ENCODE results near the gene RNFT2. TPM values are rescaled to one million over a fixed set of nuclear protein-coding genes. Genes with fewer than 3 reads are reported as not detected.
"Not testable (repeated sequence)": the region's sequence is repeated elsewhere in the genome, so short reads cannot be mapped to it uniquely, and the experiment has no call there.

RNFT2 gene
- total RNA-seq, 3 donors from 2014 or later: 7.4 to 10.5 (median 8.3) TPM

- Mint-ChIP-seq H3K4me1 (ENCODE audit: low read depth) (no peaks in the 10 kb centered on the region), H3K9me3 (no peaks in the 10 kb centered on the region), H3K36me3 (ENCODE audit: insufficient read depth) (peaks cover 22% of the 10 kb centered on the region), H3K4me3 (no peak overlapping the region), H3K27me3 (ENCODE audit: low read depth) (no peaks in the 10 kb centered on the region)
- DNase-seq (no peak), ATAC-seq (no peak)
Measured at GRCh38 chr12:116780942-116781341, 42.8 kb downstream of the RNFT2 start.

- ATAC-seq: no peak
- no peaks in the 10 kb centered on the region for H3K27me3 Mint-ChIP-seq (ENCODE audit: low read depth)
- peaks cover 29% of the 10 kb centered on the region for H3K36me3 Mint-ChIP-seq (ENCODE audit: insufficient read depth)
- no peak for DNase-seq
- H3K4me1 Mint-ChIP-seq (ENCODE audit: low read depth): no peaks in the 10 kb centered on the region
- H3K9me3 Mint-ChIP-seq: no peaks in the 10 kb centered on the region
- no peak overlapping the region for H3K4me3 Mint-ChIP-seq
Measured at GRCh38 chr12:116783525-116784237, 45.6 kb downstream of the RNFT2 start.

- ATAC-seq: no peak
- DNase-seq: no peak
- no peaks in the 10 kb centered on the region for H3K4me1 Mint-ChIP-seq (ENCODE audit: low read depth)
- H3K4me3 Mint-ChIP-seq: no peak overlapping the region
- H3K36me3 Mint-ChIP-seq (ENCODE audit: insufficient read depth): peaks cover 29% of the 10 kb centered on the region
- H3K27me3 Mint-ChIP-seq (ENCODE audit: low read depth): no peaks in the 10 kb centered on the region
- no peaks in the 10 kb centered on the region for H3K9me3 Mint-ChIP-seq
Measured at GRCh38 chr12:116784238-116784612, 46.1 kb downstream of the RNFT2 start.

GRCh38 chr12:116789562-116789961 is 51.4 kb downstream of the RNFT2 start:
- H3K36me3 Mint-ChIP-seq (ENCODE audit: insufficient read depth): peaks cover 13% of the 10 kb centered on the region
- DNase-seq; H3K9me3 Mint-ChIP-seq; H3K27me3 Mint-ChIP-seq (ENCODE audit: low read depth); H3K4me1 Mint-ChIP-seq (ENCODE audit: low read depth); H3K4me3 Mint-ChIP-seq; ATAC-seq: not testable (repeated sequence)

GRCh38 chr12:116790066-116790465 is 52.0 kb downstream of the RNFT2 start:
- Mint-ChIP-seq H3K4me3 (no peak overlapping the region), H3K27me3 (ENCODE audit: low read depth) (no peaks in the 10 kb centered on the region), H3K36me3 (ENCODE audit: insufficient read depth) (peaks cover 9% of the 10 kb centered on the region), H3K9me3 (no peaks in the 10 kb centered on the region), H3K4me1 (ENCODE audit: low read depth) (no peaks in the 10 kb centered on the region)
- DNase-seq: no peak
- no peak for ATAC-seq

GRCh38 chr12:116792403-116792802 is 54.3 kb downstream of the RNFT2 start:
- Mint-ChIP-seq H3K9me3 (no peaks in the 10 kb centered on the region), H3K36me3 (ENCODE audit: insufficient read depth) (no peaks in the 10 kb centered on the region), H3K4me1 (ENCODE audit: low read depth) (no peaks in the 10 kb centered on the region), H3K4me3 (no peak overlapping the region), H3K27me3 (ENCODE audit: low read depth) (no peaks in the 10 kb centered on the region)
- no peak for ATAC-seq
- no peak for DNase-seq

GRCh38 chr12:116794725-116795124 is 56.6 kb downstream of the RNFT2 start:
- no peak for ATAC-seq
- Mint-ChIP-seq H3K9me3 (peaks cover 12% of the 10 kb centered on the region), H3K27me3 (ENCODE audit: low read depth) (no peaks in the 10 kb centered on the region), H3K4me3 (no peak overlapping the region), H3K36me3 (ENCODE audit: insufficient read depth) (peaks cover 8% of the 10 kb centered on the region), H3K4me1 (ENCODE audit: low read depth) (no peaks in the 10 kb centered on the region)
- DNase-seq: no peak

- peaks cover 17% of the 10 kb centered on the region for H3K9me3 Mint-ChIP-seq
- ATAC-seq (no peak), DNase-seq (no peak)
- no peaks in the 10 kb centered on the region for H3K27me3 Mint-ChIP-seq (ENCODE audit: low read depth)
- no peak overlapping the region for H3K4me3 Mint-ChIP-seq
- H3K4me1 Mint-ChIP-seq (ENCODE audit: low read depth): no peaks in the 10 kb centered on the region
- peaks cover 8% of the 10 kb centered on the region for H3K36me3 Mint-ChIP-seq (ENCODE audit: insufficient read depth)
Measured at GRCh38 chr12:116797885-116798284, 59.8 kb downstream of the RNFT2 start.

- no peak for ATAC-seq
- Mint-ChIP-seq H3K9me3 (peaks cover 17% of the 10 kb centered on the region), H3K4me1 (ENCODE audit: low read depth) (no peaks in the 10 kb centered on the region), H3K27me3 (ENCODE audit: low read depth) (no peaks in the 10 kb centered on the region), H3K36me3 (ENCODE audit: insufficient read depth) (peaks cover 8% of the 10 kb centered on the region), H3K4me3 (no peak overlapping the region)
- no peak for DNase-seq
Measured at GRCh38 chr12:116798719-116799118, 60.6 kb downstream of the RNFT2 start.

GRCh38 chr12:116799955-116800354 is 61.8 kb downstream of the RNFT2 start:
- no peak overlapping the region for H3K4me3 Mint-ChIP-seq
- no peaks in the 10 kb centered on the region for H3K27me3 Mint-ChIP-seq (ENCODE audit: low read depth)
- DNase-seq (no peak), ATAC-seq (no peak)
- no peaks in the 10 kb centered on the region for H3K4me1 Mint-ChIP-seq (ENCODE audit: low read depth)
- peaks cover 17% of the 10 kb centered on the region for H3K9me3 Mint-ChIP-seq
- H3K36me3 Mint-ChIP-seq (ENCODE audit: insufficient read depth): peaks cover 8% of the 10 kb centered on the region

- no peak for ATAC-seq
- Mint-ChIP-seq H3K9me3 (peaks cover 17% of the 10 kb centered on the region), H3K4me3 (no peak overlapping the region)
Measured at GRCh38 chr12:116800918-116801317, 62.8 kb downstream of the RNFT2 start.

GRCh38 chr12:116802018-116802417 is 63.9 kb downstream of the RNFT2 start:
- H3K4me1 Mint-ChIP-seq (ENCODE audit: low read depth): no peaks in the 10 kb centered on the region
- H3K9me3 Mint-ChIP-seq: peaks cover 17% of the 10 kb centered on the region
- no peaks in the 10 kb centered on the region for H3K27me3 Mint-ChIP-seq (ENCODE audit: low read depth)
- no peak overlapping the region for H3K4me3 Mint-ChIP-seq
- H3K36me3 Mint-ChIP-seq (ENCODE audit: insufficient read depth): peaks cover 8% of the 10 kb centered on the region
- no peak for DNase-seq
- ATAC-seq: no peak

More at GRCh38 chr12:116800918-116801317, 62.8 kb downstream of the RNFT2 start:
- no peak for DNase-seq
- peaks cover 8% of the 10 kb centered on the region for H3K36me3 Mint-ChIP-seq (ENCODE audit: insufficient read depth)
- H3K4me1 Mint-ChIP-seq (ENCODE audit: low read depth): no peaks in the 10 kb centered on the region
- no peaks in the 10 kb centered on the region for H3K27me3 Mint-ChIP-seq (ENCODE audit: low read depth)

- ATAC-seq (no peak), DNase-seq (no peak)
- H3K4me3 Mint-ChIP-seq: no peak overlapping the region
- peaks cover 3% of the 10 kb centered on the region for H3K36me3 Mint-ChIP-seq (ENCODE audit: insufficient read depth)
- H3K4me1 Mint-ChIP-seq (ENCODE audit: low read depth): no peaks in the 10 kb centered on the region
- H3K9me3 Mint-ChIP-seq: peaks cover 17% of the 10 kb centered on the region
- H3K27me3 Mint-ChIP-seq (ENCODE audit: low read depth): no peaks in the 10 kb centered on the region
Measured at GRCh38 chr12:116803013-116803736, 65.1 kb downstream of the RNFT2 start.

- H3K27me3 Mint-ChIP-seq (ENCODE audit: low read depth): no peaks in the 10 kb centered on the region
- peaks cover 2% of the 10 kb centered on the region for H3K36me3 Mint-ChIP-seq (ENCODE audit: insufficient read depth)
- DNase-seq (no peak), ATAC-seq (no peak)
- no peaks in the 10 kb centered on the region for H3K4me1 Mint-ChIP-seq (ENCODE audit: low read depth)
- no peak overlapping the region for H3K4me3 Mint-ChIP-seq
- H3K9me3 Mint-ChIP-seq: peaks cover 12% of the 10 kb centered on the region
Measured at GRCh38 chr12:116804051-116804450, 65.9 kb downstream of the RNFT2 start.

GRCh38 chr12:116806845-116807440 is 68.8 kb downstream of the RNFT2 start:
- ATAC-seq: no peak
- H3K4me3 Mint-ChIP-seq: no peak overlapping the region

More at GRCh38 chr12:116806845-116807440, 68.8 kb downstream of the RNFT2 start:
- Mint-ChIP-seq H3K27me3 (ENCODE audit: low read depth) (no peaks in the 10 kb centered on the region), H3K9me3 (no peaks in the 10 kb centered on the region), H3K36me3 (ENCODE audit: insufficient read depth) (no peaks in the 10 kb centered on the region), H3K4me1 (ENCODE audit: low read depth) (no peaks in the 10 kb centered on the region)
- DNase-seq: no peak

Measured in activated T-cell treated with anti-CD3 and anti-CD28 coated beads, Interleukin-2, amount 50 U/mL, for 4 hours (primary cell).